Natural killer cell (primary cell): Measurements from ENCODE around the gene BAIAP2. TPM values are rescaled to one million over a fixed set of nuclear protein-coding genes. Genes with fewer than 3 reads are reported as not detected.

Experiments
- ATAC-seq, 3 donors: fragments of 150-1000 bp in 2 of 3; fragments of 200-7000 bp in 1 of 3; cut with Tn5 transposase; 1 replicate in 1 of 3; 2 replicates in 2 of 3; pipeline ENCODE4 v1.10.0; 2021; ENCODE audit warnings: mild to moderate bottlenecking in 2 of 3, moderate library complexity in 2 of 3
- DNase-seq, 2 donors: peaks; one replicate each; pipeline versions ENCODE4 v3.0.0 to v3.0.0-alpha.2; 2013 to 2021; ENCODE audit warnings: mixed read lengths in 1 of 2
- H3K27ac ChIP-seq: one replicate; pipeline ENCODE4 v1.5.1; 2013; ENCODE audit warnings: mild to moderate bottlenecking, low read length
- H3K27me3 ChIP-seq: one replicate; pipeline ENCODE4 v1.6.1; 2013; ENCODE audit warnings: low read length; ENCODE audit not compliant: control insufficient read depth, insufficient read depth
- H3K36me3 ChIP-seq: one replicate; pipeline ENCODE4 v1.6.1; 2013; ENCODE audit warnings: low read length; ENCODE audit not compliant: control insufficient read depth, insufficient read depth
- H3K4me1 ChIP-seq: one replicate; pipeline ENCODE4 v1.6.1; 2013; ENCODE audit warnings: low read length; ENCODE audit not compliant: control insufficient read depth, insufficient read depth
- H3K4me3 ChIP-seq: one replicate; pipeline ENCODE4 v1.5.1; 2013; ENCODE audit warnings: low read length
- H3K9me3 ChIP-seq: one replicate; pipeline ENCODE4 v1.6.1; 2013; ENCODE audit warnings: low read length; ENCODE audit not compliant: control insufficient read depth, insufficient read depth
- H3K27ac Mint-ChIP-seq, 2 donors: one replicate each; pipeline ENCODE4 v1.8.0; 2022; ENCODE audit warnings: mild to moderate bottlenecking in 2 of 2, mixed read lengths in 2 of 2, moderate library complexity in 1 of 2
- H3K27me3 Mint-ChIP-seq, 2 donors: one replicate each; pipeline ENCODE4 v1.8.0; 2022; ENCODE audit warnings: low read depth in 2 of 2, mixed read lengths in 2 of 2
- H3K36me3 Mint-ChIP-seq: one replicate; pipeline ENCODE4 v1.8.0; 2022; ENCODE audit warnings: mixed read lengths
- H3K4me1 Mint-ChIP-seq, 2 donors: one replicate each; pipeline ENCODE4 v1.8.0; 2022; ENCODE audit warnings: mixed read lengths in 2 of 2
- H3K4me3 Mint-ChIP-seq: one replicate; pipeline ENCODE4 v1.8.0; 2022; ENCODE audit warnings: mild to moderate bottlenecking, moderate library complexity, mixed read lengths
- H3K9me3 Mint-ChIP-seq, 2 donors: one replicate each; pipeline ENCODE4 v1.8.0; 2022; ENCODE audit warnings: mixed read lengths in 2 of 2
- CTCF ChIP-seq: fragments of 200-600 bp; IDR thresholded peaks from one replicate; pipeline ENCODE4 v1.8.0; 2022; ENCODE audit warnings: antibody characterized with exemption
- WGBS: methylation state at CpG from one replicate; pipeline ENCODE4 v1.1.7; 2013; ENCODE audit warnings: missing lambda C conversion rate; ENCODE audit not compliant: insufficient coverage; 5-methylcytosine and 5-hydroxymethylcytosine counted together
- intact Hi-C: fragments of 100-400 bp; cut with micrococcal nuclease; formaldehyde crosslinking; loops from one replicate; pipeline ENCODE4 v1.14.2; 2022
- total RNA-seq, 4 donors: library from RNA; stranded (reverse); fragments of 120-200 nt in 1 of 4; gene quantifications; one replicate each; pipeline versions ENCODE4 v1.2.3 to v1.2.4, GENCODE V29; 2013 to 2022

Gene BAIAP2
- total RNA-seq, 3 donors from 2014 or later (not counting 1 experiment from before 2014, with no cell fraction given): 6.7 to 12.3 (median 10.4) TPM

- no peak for TF ChIP-seq CTCF
- ATAC-seq: peak; percentile 19 to 40 (median 38)
- Histone ChIP-seq H3K27ac (peak overlapping the region; percentile 52), H3K9me3 (no peaks in the 10 kb centered on the region), H3K4me3 (peak overlapping the region; percentile 48), H3K36me3 (no peaks in the 10 kb centered on the region), H3K4me1 (peaks cover 22% of the 10 kb centered on the region), H3K27me3 (peaks cover 3% of the 10 kb centered on the region)
- no peaks in the 10 kb centered on the region for H3K9me3 Mint-ChIP-seq
- H3K4me3 Mint-ChIP-seq: peak overlapping the region; percentile 31
- H3K4me1 Mint-ChIP-seq: peaks cover 4 to 18% of the 10 kb centered on the region in 2 donors
- peak overlapping the region; percentile 71 to 90 for H3K27ac Mint-ChIP-seq
- H3K27me3 Mint-ChIP-seq: peaks cover 0 to 4% of the 10 kb centered on the region in 2 donors
- no peak for DNase-seq
- WGBS: 39% methylated on average over 25 of the region's 25 CpGs
- H3K36me3 Mint-ChIP-seq: no peaks in the 10 kb centered on the region
- intact Hi-C loops: no loop called here
Observed at GRCh38 chr17:81159611-81160265, 124.8 kb downstream of the BAIAP2 start.

GRCh38 chr17:81160306-81160705 is 125.4 kb downstream of the BAIAP2 start:
- 3% methylated on average over 28 of the region's 28 CpGs for WGBS
- Histone ChIP-seq H3K36me3 (no peaks in the 10 kb centered on the region), H3K4me3 (peak overlapping the region; percentile 48), H3K9me3 (no peaks in the 10 kb centered on the region), H3K27me3 (peaks cover 8% of the 10 kb centered on the region), H3K27ac (peak overlapping the region; percentile 52), H3K4me1 (peaks cover 24% of the 10 kb centered on the region)
- peaks cover 4 to 18% of the 10 kb centered on the region in 2 donors for H3K4me1 Mint-ChIP-seq
- peak overlapping the region; percentile 71 to 90 for H3K27ac Mint-ChIP-seq
- H3K27me3 Mint-ChIP-seq: peaks cover 0 to 4% of the 10 kb centered on the region in 2 donors
- H3K9me3 Mint-ChIP-seq: no peaks in the 10 kb centered on the region
- ATAC-seq: peak; percentile 72 to 86 (median 76)
- H3K4me3 Mint-ChIP-seq: peak overlapping the region; percentile 92
- intact Hi-C loops: no loop called here
- no peaks in the 10 kb centered on the region for H3K36me3 Mint-ChIP-seq
- DNase-seq: peak in 1 of 2 donors; percentile 47
- TF ChIP-seq CTCF: no peak

- peak overlapping the region; percentile 48 for H3K4me3 ChIP-seq
- WGBS: 61% methylated on average over 32 of the region's 32 CpGs
- intact Hi-C loops: no loop called here
- H3K9me3 Mint-ChIP-seq: no peaks in the 10 kb centered on the region
- peaks cover 0 to 4% of the 10 kb centered on the region in 2 donors for H3K27me3 Mint-ChIP-seq
- H3K4me3 Mint-ChIP-seq: peak overlapping the region; percentile 92
- no peaks in the 10 kb centered on the region for H3K36me3 Mint-ChIP-seq
- peaks cover 12% of the 10 kb centered on the region for H3K27me3 ChIP-seq
- no peak for DNase-seq
- no peaks in the 10 kb centered on the region for H3K36me3 ChIP-seq
- H3K9me3 ChIP-seq: no peaks in the 10 kb centered on the region
- ATAC-seq: peak; percentile 25 to 60 (median 35)
- peak overlapping the region; percentile 52 for H3K27ac ChIP-seq
- H3K4me1 ChIP-seq: peaks cover 29% of the 10 kb centered on the region
- peak overlapping the region; percentile 71 to 90 for H3K27ac Mint-ChIP-seq
- H3K4me1 Mint-ChIP-seq: peaks cover 4 to 18% of the 10 kb centered on the region in 2 donors
- no peak for TF ChIP-seq CTCF
Observed at GRCh38 chr17:81160747-81161453, 125.9 kb downstream of the BAIAP2 start.
